Measurements from ENCODE around the gene SERF1B.
"Not testable (repeated sequence)": the region's sequence is repeated elsewhere in the genome, so short reads cannot be mapped to it uniquely, and the experiment has no call there.

DNA sequence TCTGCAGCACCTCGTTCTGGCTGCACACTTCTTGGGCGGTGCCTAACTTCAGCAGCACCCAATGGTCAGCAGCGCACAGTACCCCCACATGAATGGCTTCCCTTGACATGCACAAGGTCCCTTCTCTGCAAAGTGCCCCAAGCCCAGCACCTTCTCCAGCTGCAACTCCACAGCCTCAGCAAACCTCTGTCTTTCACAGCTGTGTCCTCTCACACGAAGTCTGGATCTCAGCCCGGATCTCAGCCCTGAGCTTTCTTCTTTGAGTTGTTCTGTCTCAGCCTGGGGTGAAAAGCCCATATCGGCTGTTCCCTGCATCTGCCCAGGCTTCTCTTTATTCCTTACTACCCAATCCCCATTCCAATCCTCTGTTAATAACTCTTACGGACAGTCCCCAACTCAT, 66.7 kb downstream of the SERF1B start:
- TF ChIP-seq, protein P1, sequence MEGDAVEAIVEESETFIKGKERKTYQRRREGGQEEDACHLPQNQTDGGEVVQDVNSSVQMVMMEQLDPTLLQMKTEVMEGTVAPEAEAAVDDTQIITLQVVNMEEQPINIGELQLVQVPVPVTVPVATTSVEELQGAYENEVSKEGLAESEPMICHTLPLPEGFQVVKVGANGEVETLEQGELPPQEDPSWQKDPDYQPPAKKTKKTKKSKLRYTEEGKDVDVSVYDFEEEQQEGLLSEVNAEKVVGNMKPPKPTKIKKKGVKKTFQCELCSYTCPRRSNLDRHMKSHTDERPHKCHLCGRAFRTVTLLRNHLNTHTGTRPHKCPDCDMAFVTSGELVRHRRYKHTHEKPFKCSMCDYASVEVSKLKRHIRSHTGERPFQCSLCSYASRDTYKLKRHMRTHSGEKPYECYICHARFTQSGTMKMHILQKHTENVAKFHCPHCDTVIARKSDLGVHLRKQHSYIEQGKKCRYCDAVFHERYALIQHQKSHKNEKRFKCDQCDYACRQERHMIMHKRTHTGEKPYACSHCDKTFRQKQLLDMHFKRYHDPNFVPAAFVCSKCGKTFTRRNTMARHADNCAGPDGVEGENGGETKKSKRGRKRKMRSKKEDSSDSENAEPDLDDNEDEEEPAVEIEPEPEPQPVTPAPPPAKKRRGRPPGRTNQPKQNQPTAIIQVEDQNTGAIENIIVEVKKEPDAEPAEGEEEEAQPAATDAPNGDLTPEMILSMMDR (conservative IDR thresholded peaks at IDR 0.05; ENCODE audit: low read depth, low read length): not testable (repeated sequence)
- not testable (repeated sequence) for TF ChIP-seq EZH2 (IDR thresholded peaks at IDR 0.05; ENCODE audit: low read length, unreplicated experiment); EZH2phosphoT487 (IDR thresholded peaks at IDR 0.05; ENCODE audit: borderline replicate concordance, low read length)

Measured in PC-3 (cell line).